Measurements from ENCODE around the gene HECTD2.

GRCh38 chr10:91495402-91495801 lies 85.3 kb downstream of the HECTD2 start:
- no peak for TF ChIP-seq CTCF (IDR thresholded peaks at IDR 0.05; ENCODE audit: poor library complexity, severe bottlenecking)
- no peak for TF ChIP-seq EZH2 (IDR thresholded peaks at IDR 0.05; ENCODE audit: borderline replicate concordance, insufficient read depth, low read length, poor library complexity, severe bottlenecking)
